ENCODE results near the gene SPINDOC. TPM values are rescaled to one million over a fixed set of nuclear protein-coding genes. Genes with fewer than 3 reads are reported as not detected.

Gene SPINDOC
- total RNA-seq, 1 donor from 2014 or later, result 48.3 TPM

DNA sequence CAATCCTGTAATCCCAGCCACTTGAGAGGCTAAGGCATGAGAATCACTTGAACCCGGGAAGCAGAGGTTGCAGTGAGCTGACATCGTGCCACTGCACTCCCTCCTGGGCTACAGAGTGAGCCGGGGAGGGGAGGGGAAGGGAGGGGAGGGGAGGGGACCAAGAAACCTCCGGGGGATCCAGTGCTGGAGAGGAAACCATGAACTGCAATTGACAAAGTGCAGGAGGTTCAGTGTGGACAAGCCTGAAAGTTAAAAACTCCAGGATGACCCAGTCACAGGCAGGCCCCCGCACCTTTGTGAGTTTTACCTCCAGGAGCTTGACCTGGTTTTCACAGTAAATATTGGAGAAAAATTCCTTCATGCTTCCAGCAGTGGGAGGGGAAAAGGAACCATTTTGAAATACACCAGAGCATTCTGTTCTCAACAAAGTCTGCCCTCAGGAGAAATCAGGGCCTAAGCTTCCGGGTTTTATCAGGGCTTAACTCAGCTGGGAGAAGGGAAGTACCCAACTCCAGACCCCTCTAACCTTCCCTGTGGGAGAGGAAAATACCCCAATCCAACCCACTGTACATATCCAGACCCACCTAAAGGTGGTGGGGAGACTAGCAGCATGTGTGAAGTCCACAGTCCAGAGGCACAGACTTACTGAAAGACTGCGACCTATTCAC is 29.2 kb upstream of the SPINDOC start:
- H3K4me1 Mint-ChIP-seq (ENCODE audit: low read depth, unreplicated experiment), result peaks cover 3% of the 10 kb centered on the region
- no peak overlapping the region for H3K4me3 Mint-ChIP-seq (ENCODE audit: unreplicated experiment)
- no peak overlapping the region for H3K9ac ChIP-seq (ENCODE audit: low read length)
- H2AFZ ChIP-seq (ENCODE audit: low read depth, low read length), result no peak overlapping the region
- H3K9me3 ChIP-seq (ENCODE audit: insufficient read depth, low read depth, low read length), result no peaks in the 10 kb centered on the region
- no peaks in the 10 kb centered on the region for H3K36me3 ChIP-seq (ENCODE audit: insufficient read depth, low read length)
- no peaks in the 10 kb centered on the region for H3K79me2 ChIP-seq (ENCODE audit: insufficient read depth, low read length)
- no peaks in the 10 kb centered on the region for H4K20me1 ChIP-seq (ENCODE audit: insufficient read depth, low read length)
- H3K4me3 ChIP-seq (ENCODE audit: insufficient read depth, low read depth, low read length), result no peak overlapping the region
- no peaks in the 10 kb centered on the region for H3K9me3 Mint-ChIP-seq (ENCODE audit: unreplicated experiment)
- H3K27ac ChIP-seq (ENCODE audit: low read depth, low read length), result no peak overlapping the region
- no peak for FAIRE-seq
- H3K27me3 Mint-ChIP-seq (ENCODE audit: low read depth, unreplicated experiment), result no peaks in the 10 kb centered on the region
- H3K4me1 ChIP-seq (ENCODE audit: insufficient read depth, low read length), result no peaks in the 10 kb centered on the region
- no peaks in the 10 kb centered on the region for H3K27me3 ChIP-seq (ENCODE audit: insufficient read depth, low read length)
- H3K4me2 ChIP-seq (ENCODE audit: low read length), result no peak overlapping the region
- DNase-seq (ENCODE audit: low read depth), result no peak
- no peaks in the 10 kb centered on the region for H3K36me3 Mint-ChIP-seq (ENCODE audit: low read depth, unreplicated experiment)
- H3K27ac Mint-ChIP-seq (ENCODE audit: unreplicated experiment), result no peak overlapping the region
- TF ChIP-seq, protein P1, sequence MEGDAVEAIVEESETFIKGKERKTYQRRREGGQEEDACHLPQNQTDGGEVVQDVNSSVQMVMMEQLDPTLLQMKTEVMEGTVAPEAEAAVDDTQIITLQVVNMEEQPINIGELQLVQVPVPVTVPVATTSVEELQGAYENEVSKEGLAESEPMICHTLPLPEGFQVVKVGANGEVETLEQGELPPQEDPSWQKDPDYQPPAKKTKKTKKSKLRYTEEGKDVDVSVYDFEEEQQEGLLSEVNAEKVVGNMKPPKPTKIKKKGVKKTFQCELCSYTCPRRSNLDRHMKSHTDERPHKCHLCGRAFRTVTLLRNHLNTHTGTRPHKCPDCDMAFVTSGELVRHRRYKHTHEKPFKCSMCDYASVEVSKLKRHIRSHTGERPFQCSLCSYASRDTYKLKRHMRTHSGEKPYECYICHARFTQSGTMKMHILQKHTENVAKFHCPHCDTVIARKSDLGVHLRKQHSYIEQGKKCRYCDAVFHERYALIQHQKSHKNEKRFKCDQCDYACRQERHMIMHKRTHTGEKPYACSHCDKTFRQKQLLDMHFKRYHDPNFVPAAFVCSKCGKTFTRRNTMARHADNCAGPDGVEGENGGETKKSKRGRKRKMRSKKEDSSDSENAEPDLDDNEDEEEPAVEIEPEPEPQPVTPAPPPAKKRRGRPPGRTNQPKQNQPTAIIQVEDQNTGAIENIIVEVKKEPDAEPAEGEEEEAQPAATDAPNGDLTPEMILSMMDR (IDR thresholded peaks at IDR 0.05; ENCODE audit: insufficient read depth, low read depth, low read length), result no peak
- TF ChIP-seq EZH2 (IDR thresholded peaks at IDR 0.05; ENCODE audit: insufficient read depth, low read length), result no peak

DNA sequence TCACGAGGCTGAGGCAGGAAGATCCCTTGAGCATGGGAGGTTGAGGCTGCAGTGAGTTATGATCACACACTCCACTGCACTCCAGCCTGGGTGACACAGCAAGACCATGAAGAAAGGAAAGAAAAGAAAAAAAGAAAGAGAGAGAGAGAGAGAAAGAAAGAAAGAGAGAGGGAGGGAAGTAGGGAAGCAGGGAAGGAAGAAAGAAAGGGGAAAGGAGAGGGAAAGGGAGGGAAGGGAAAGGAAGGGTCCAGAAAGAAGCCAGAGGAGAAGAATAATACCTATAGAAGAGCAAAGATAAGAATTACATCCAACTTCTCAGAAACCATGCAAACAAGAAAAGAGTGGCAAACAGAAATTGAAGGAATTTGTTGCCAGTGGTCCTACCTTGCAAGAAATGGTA is 27.4 kb upstream of the SPINDOC start:
- no peak overlapping the region for H3K27ac Mint-ChIP-seq (ENCODE audit: unreplicated experiment)
- no peak overlapping the region for H3K9ac ChIP-seq (ENCODE audit: low read length)
- no peak for FAIRE-seq
- H3K79me2 ChIP-seq (ENCODE audit: insufficient read depth, low read length), result no peaks in the 10 kb centered on the region
- H3K4me1 ChIP-seq (ENCODE audit: insufficient read depth, low read length), result no peaks in the 10 kb centered on the region
- TF ChIP-seq, protein P1 (IDR thresholded peaks at IDR 0.05; ENCODE audit: insufficient read depth, low read depth, low read length), result no peak
- no peak for TF ChIP-seq EZH2 (IDR thresholded peaks at IDR 0.05; ENCODE audit: insufficient read depth, low read length)
- H3K4me2 ChIP-seq (ENCODE audit: low read length), result no peak overlapping the region
- H3K36me3 Mint-ChIP-seq (ENCODE audit: low read depth, unreplicated experiment), result no peaks in the 10 kb centered on the region
- H3K4me3 ChIP-seq (ENCODE audit: insufficient read depth, low read depth, low read length), result no peak overlapping the region
- H3K9me3 ChIP-seq (ENCODE audit: insufficient read depth, low read depth, low read length), result no peaks in the 10 kb centered on the region
- no peaks in the 10 kb centered on the region for H3K27me3 Mint-ChIP-seq (ENCODE audit: low read depth, unreplicated experiment)
- H3K4me3 Mint-ChIP-seq (ENCODE audit: unreplicated experiment), result no peak overlapping the region
- H2AFZ ChIP-seq (ENCODE audit: low read depth, low read length), result no peak overlapping the region
- no peaks in the 10 kb centered on the region for H3K27me3 ChIP-seq (ENCODE audit: insufficient read depth, low read length)
- no peak overlapping the region for H3K27ac ChIP-seq (ENCODE audit: low read depth, low read length)
- no peaks in the 10 kb centered on the region for H3K36me3 ChIP-seq (ENCODE audit: insufficient read depth, low read length)
- no peaks in the 10 kb centered on the region for H3K9me3 Mint-ChIP-seq (ENCODE audit: unreplicated experiment)
- H4K20me1 ChIP-seq (ENCODE audit: insufficient read depth, low read length), result no peaks in the 10 kb centered on the region
- H3K4me1 Mint-ChIP-seq (ENCODE audit: low read depth, unreplicated experiment), result no peaks in the 10 kb centered on the region
- DNase-seq (ENCODE audit: low read depth), result no peak

DNA sequence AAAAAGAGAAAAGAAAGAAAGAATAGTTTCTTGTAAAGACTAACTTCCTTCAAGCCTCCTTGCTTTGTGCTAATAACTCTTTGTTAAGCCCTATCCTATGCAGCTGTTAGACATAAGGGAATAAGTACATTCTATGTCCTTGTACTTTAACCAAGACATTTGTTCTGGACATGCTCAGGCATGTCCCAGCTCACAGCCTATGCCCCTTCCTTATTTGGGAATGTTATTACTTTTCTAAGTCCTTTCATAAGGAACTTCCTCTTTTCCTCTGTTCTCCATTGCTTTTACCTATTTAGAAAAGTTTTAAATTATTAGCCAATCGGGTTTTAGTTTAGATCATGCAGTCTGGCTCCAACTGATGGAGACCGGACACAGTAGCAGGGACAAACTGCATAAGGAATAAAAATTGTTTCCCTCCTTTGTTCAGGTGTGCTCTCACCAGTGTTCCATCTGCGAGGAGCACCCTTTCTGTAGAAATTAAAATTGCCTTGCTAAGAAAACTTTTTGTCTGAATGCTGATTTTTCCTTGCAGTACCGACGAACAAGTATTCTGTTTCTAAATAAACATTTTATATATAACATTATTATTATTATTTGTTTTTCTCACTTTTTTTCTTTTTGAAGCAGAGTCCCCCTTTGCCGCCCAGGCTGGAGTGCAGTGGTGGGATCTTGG is 21.6 kb upstream of the SPINDOC start:
- Histone ChIP-seq H3K4me3 (ENCODE audit: insufficient read depth, low read depth, low read length) (no peak overlapping the region), H3K36me3 (ENCODE audit: insufficient read depth, low read length) (no peaks in the 10 kb centered on the region), H4K20me1 (ENCODE audit: insufficient read depth, low read length) (no peaks in the 10 kb centered on the region), H2AFZ (ENCODE audit: low read depth, low read length) (no peak overlapping the region), H3K79me2 (ENCODE audit: insufficient read depth, low read length) (no peaks in the 10 kb centered on the region), H3K9me3 (ENCODE audit: insufficient read depth, low read depth, low read length) (peaks cover 5% of the 10 kb centered on the region), H3K27me3 (ENCODE audit: insufficient read depth, low read length) (no peaks in the 10 kb centered on the region), H3K4me2 (ENCODE audit: low read length) (no peak overlapping the region), H3K4me1 (ENCODE audit: insufficient read depth, low read length) (no peaks in the 10 kb centered on the region), H3K9ac (ENCODE audit: low read length) (no peak overlapping the region), H3K27ac (ENCODE audit: low read depth, low read length) (no peak overlapping the region)
- no peak for DNase-seq (ENCODE audit: low read depth)
- Mint-ChIP-seq H3K36me3 (ENCODE audit: low read depth, unreplicated experiment) (peaks cover 2% of the 10 kb centered on the region), H3K27ac (ENCODE audit: unreplicated experiment) (no peak overlapping the region), H3K4me3 (ENCODE audit: unreplicated experiment) (no peak overlapping the region), H3K9me3 (ENCODE audit: unreplicated experiment) (peaks cover 16% of the 10 kb centered on the region), H3K4me1 (ENCODE audit: low read depth, unreplicated experiment) (no peaks in the 10 kb centered on the region), H3K27me3 (ENCODE audit: low read depth, unreplicated experiment) (no peaks in the 10 kb centered on the region)
- TF ChIP-seq, protein P1 (IDR thresholded peaks at IDR 0.05; ENCODE audit: insufficient read depth, low read depth, low read length), result no peak
- TF ChIP-seq EZH2 (IDR thresholded peaks at IDR 0.05; ENCODE audit: insufficient read depth, low read length), result no peak
- no peak for FAIRE-seq
